Tibial artery (tissue), 4 donors: ENCODE results near the gene KIAA0319L.

ENCODE experiments used
- DNase-seq, 2 donors: peaks; one replicate each; pipeline ENCODE4 v3.0.0-alpha.2; 2019
- H3K27ac ChIP-seq, 2 donors: fragments of 200-600 bp; sonication (generic) in 1 of 2; 1 replicate in 1 of 2; 2 replicates in 1 of 2; pipeline ENCODE4 v1.5.1; 2018 to 2019; ENCODE audit warnings: mild to moderate bottlenecking in 1 of 2
- H3K27me3 ChIP-seq, 2 donors: fragments of 200-600 bp; sonication (generic) in 1 of 2; one replicate each; pipeline versions ENCODE4 v1.5.1 to v1.6.0; 2016 to 2019
- H3K36me3 ChIP-seq, 3 donors: fragments of 200-600 bp; sonication (generic) in 2 of 3; one replicate each; pipeline ENCODE4 v1.5.1; 2016 to 2019; ENCODE audit warnings: mild to moderate bottlenecking in 2 of 3
- H3K4me1 ChIP-seq, 4 donors: fragments of 200-600 bp; sonication (generic) in 2 of 4; 1 replicate in 3 of 4; 2 replicates in 1 of 4; pipeline ENCODE4 v1.5.1; 2016 to 2019
- H3K4me3 ChIP-seq, 2 donors: fragments of 200-600 bp; sonication (generic) in 1 of 2; 1 replicate in 1 of 2; 2 replicates in 1 of 2; pipeline ENCODE4 v1.5.1; 2018 to 2019; ENCODE audit warnings: mild to moderate bottlenecking in 2 of 2
- H3K9me3 ChIP-seq, 3 donors: fragments of 200-600 bp; sonication (generic) in 1 of 3; one replicate each; pipeline ENCODE4 v1.5.1; 2016 to 2019
- intact Hi-C: fragments of 100-400 bp; cut with DNase I; formaldehyde crosslinking; loops from one replicate; pipeline ENCODE4 v1.15.0; 2023; ENCODE audit warnings: low total_unique reads
- TF ChIP-seq, protein P1 (sequence below), 2 experiments: fragments of 200-600 bp in 1 of 2; fragments of 450-650 bp in 1 of 2; IDR thresholded peaks; one replicate each; pipeline ENCODE4 v1.5.1; 2017 to 2019; ENCODE audit warnings: antibody characterized with exemption in 2 of 2, mild to moderate bottlenecking in 1 of 2, moderate library complexity in 1 of 2

The KIAA0319L gene

DNA sequence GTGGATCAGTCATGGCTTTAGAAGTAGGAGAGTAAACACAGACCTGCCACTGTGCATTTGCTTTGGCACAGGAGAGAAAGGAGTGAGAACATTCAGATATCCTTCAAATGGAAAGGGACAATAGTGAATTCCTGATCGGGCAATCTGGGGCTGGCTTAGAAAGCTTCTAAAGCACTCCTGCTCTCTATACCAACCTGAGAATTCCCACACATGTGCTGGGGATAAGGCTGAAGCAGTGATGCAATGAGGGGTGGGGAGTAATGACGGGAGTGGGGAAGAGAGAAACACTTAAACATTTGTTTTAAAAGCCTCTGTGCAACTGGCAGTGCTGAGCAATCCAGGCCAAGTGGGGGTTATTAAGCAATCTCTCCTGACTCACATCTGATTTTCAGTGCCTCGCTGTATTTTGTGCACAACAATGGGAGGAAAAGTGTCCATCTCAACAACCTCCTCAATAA, 108.8 kb downstream of the KIAA0319L start:
- Histone ChIP-seq H3K4me1 (peaks cover 0 to 21% (median 18%) of the 10 kb centered on the region in 4 donors), H3K27me3 (no peaks in the 10 kb centered on the region), H3K9me3 (no peaks in the 10 kb centered on the region), H3K36me3 (peaks cover 50 to 77% (median 62%) of the 10 kb centered on the region in 3 donors), H3K4me3 (no peak overlapping the region), H3K27ac (no peak overlapping the region)
- DNase-seq: peak in 1 of 2 donors; percentile 25
- intact Hi-C loops: no loop called here
- TF ChIP-seq, protein P1, sequence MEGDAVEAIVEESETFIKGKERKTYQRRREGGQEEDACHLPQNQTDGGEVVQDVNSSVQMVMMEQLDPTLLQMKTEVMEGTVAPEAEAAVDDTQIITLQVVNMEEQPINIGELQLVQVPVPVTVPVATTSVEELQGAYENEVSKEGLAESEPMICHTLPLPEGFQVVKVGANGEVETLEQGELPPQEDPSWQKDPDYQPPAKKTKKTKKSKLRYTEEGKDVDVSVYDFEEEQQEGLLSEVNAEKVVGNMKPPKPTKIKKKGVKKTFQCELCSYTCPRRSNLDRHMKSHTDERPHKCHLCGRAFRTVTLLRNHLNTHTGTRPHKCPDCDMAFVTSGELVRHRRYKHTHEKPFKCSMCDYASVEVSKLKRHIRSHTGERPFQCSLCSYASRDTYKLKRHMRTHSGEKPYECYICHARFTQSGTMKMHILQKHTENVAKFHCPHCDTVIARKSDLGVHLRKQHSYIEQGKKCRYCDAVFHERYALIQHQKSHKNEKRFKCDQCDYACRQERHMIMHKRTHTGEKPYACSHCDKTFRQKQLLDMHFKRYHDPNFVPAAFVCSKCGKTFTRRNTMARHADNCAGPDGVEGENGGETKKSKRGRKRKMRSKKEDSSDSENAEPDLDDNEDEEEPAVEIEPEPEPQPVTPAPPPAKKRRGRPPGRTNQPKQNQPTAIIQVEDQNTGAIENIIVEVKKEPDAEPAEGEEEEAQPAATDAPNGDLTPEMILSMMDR (IDR thresholded peaks at IDR 0.05): no peak

DNA sequence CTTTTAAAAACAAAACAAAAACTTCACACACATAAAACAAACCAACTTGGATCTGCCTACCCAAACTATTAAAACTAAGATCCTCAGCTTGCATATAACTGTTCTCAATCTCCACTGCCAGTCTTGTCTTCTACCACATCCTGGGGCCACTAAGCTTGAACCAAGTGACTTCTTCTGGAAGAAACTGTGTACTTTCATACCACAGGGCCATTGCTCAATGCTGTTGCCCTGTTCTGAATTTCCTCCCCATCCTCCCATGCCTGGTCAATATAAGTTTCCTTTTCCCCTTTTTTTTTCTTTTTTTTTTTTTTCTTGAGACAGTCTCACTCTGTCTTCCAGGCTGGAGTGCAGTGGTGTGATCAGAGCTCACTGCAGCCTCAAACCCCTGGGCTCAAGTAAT, 109.9 kb downstream of the KIAA0319L start:
- peaks cover 60 to 83% (median 69%) of the 10 kb centered on the region in 3 donors for H3K36me3 ChIP-seq
- H3K27ac ChIP-seq: no peak overlapping the region
- no peak for DNase-seq
- TF ChIP-seq, protein P1 (IDR thresholded peaks at IDR 0.05): no peak
- no peaks in the 10 kb centered on the region for H3K9me3 ChIP-seq
- intact Hi-C loops: no loop called here
- peaks cover 0 to 15% (median 12%) of the 10 kb centered on the region in 4 donors for H3K4me1 ChIP-seq
- no peaks in the 10 kb centered on the region for H3K27me3 ChIP-seq
- H3K4me3 ChIP-seq: no peak overlapping the region

DNA sequence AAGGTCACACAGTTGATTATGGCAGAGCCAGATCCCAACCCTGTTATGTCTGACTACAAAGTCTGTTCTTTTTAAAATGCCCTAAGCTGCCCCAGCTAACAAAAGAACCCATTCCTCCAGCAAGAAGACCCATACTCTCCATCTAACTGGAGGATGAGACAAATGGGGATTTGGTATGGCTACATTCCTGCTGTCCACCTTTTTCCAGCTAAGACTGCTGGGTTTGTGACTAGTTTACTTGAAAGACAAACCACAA, 112.8 kb downstream of the KIAA0319L start:
- Histone ChIP-seq H3K36me3 (peaks cover 76 to 96% (median 88%) of the 10 kb centered on the region in 3 donors), H3K9me3 (no peaks in the 10 kb centered on the region), H3K4me1 (no peaks in the 10 kb centered on the region), H3K4me3 (no peak overlapping the region), H3K27me3 (no peaks in the 10 kb centered on the region), H3K27ac (no peak overlapping the region)
- TF ChIP-seq, protein P1 (IDR thresholded peaks at IDR 0.05): no peak
- intact Hi-C loops: no loop called here
- DNase-seq: no peak

DNA sequence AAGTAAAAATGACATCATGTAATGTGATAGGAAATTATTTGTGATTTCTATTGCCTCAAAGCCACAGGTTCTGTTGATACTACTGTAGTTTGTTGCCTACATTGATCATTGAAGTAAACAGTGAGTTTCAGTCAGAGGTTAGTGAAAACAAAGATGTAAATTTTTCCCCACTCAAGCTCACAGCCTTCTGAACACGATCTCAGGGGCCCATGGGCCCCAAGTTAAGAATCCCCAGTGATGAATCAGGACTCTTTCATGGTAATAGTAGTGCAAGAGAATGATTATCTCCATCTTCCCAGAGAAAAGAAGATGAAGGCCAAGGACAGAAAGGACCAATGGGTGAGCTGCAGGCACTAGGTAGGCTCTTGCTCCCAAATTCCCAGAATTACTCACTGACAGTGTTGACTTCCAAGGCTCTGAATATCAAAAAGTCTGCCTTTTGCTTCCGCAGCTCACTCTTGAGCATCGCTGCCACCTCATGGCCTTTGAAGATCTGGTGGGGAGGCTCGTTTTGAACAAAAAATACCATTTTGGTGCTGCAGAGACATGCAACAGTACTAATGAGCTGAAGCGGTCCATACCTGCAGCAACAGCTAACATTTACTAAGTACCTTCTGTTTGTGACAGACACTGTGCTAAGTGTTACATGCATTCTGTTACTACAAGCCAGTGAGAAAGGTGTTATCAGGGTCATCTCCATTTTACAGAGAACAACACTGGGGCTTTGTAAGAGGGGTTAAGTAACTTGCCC, 113.3 kb downstream of the KIAA0319L start:
- Histone ChIP-seq H3K27me3 (no peaks in the 10 kb centered on the region), H3K27ac (no peak overlapping the region), H3K4me1 (no peaks in the 10 kb centered on the region), H3K9me3 (no peaks in the 10 kb centered on the region), H3K4me3 (no peak overlapping the region), H3K36me3 (peaks cover 76 to 96% (median 88%) of the 10 kb centered on the region in 3 donors)
- TF ChIP-seq, protein P1 (IDR thresholded peaks at IDR 0.05): no peak
- no peak for DNase-seq
- intact Hi-C loops: no loop called here

DNA sequence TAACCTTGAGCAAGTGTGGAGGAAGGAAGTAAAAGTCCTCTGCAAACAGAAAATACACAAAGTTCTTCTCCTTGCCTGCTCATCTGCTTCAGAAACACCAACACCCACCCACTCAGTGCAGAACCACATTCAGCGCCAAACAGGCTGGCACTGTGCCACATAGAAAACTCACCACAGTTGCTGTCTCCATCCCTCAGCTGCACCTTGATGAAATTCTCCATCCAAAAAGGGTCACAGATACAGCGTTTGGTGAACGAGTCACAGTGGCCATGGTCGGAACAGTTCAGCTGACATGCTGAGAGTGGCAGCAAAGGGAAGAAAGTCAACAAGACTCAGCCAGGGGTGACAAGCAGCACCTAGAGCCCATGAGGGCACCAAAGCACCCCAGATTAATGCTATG, 114.5 kb downstream of the KIAA0319L start:
- no peak overlapping the region for H3K27ac ChIP-seq
- intact Hi-C loops: no loop called here
- TF ChIP-seq, protein P1 (IDR thresholded peaks at IDR 0.05): no peak
- H3K9me3 ChIP-seq: no peaks in the 10 kb centered on the region
- no peak overlapping the region for H3K4me3 ChIP-seq
- no peaks in the 10 kb centered on the region for H3K27me3 ChIP-seq
- DNase-seq: no peak
- peaks cover 65 to 92% (median 77%) of the 10 kb centered on the region in 3 donors for H3K36me3 ChIP-seq
- H3K4me1 ChIP-seq: no peaks in the 10 kb centered on the region
